Activated CD4-positive, alpha-beta T cell treated with anti-CD3 and anti-CD28 coated beads for 36 hours (primary cell): ENCODE data around the gene PTCRA. TPM values are rescaled to one million over a fixed set of nuclear protein-coding genes. Genes with fewer than 3 reads are reported as not detected.
"Not testable (repeated sequence)": the region's sequence is repeated elsewhere in the genome, so short reads cannot be mapped to it uniquely, and the experiment has no call there.

Source experiments
- ATAC-seq: fragments of 200-7000 bp; cut with Tn5 transposase; one replicate; pipeline ENCODE4 v1.10.0; 2021; ENCODE audit warnings: mild to moderate bottlenecking, moderate library complexity
- CTCF ChIA-PET: fragments of 350-600 bp; sonication (Branson Sonifier 250); formaldehyde crosslinking; loops from one replicate; lab custom pipeline; 2021; ENCODE audit warnings: antibody characterized with exemption; lab: Charles Lee
- POLR2A ChIA-PET: fragments of 350-600 bp; sonication (Branson Sonifier 250); formaldehyde crosslinking; loops from one replicate; lab custom pipeline; 2021; ENCODE audit warnings: antibody characterized with exemption, inconsistent platforms; lab: Charles Lee
- DNase-seq: peaks from one replicate; pipeline ENCODE4 v3.0.0-alpha.2; 2020
- H3K27ac Mint-ChIP-seq: one replicate; pipeline ENCODE4 v1.8.0; 2021; ENCODE audit warnings: mixed read lengths
- H3K27me3 Mint-ChIP-seq: one replicate; pipeline ENCODE4 v1.8.0; 2021; ENCODE audit warnings: mixed read lengths
- H3K36me3 Mint-ChIP-seq: one replicate; pipeline ENCODE4 v1.8.0; 2021; ENCODE audit warnings: low read depth, mixed read lengths
- H3K4me1 Mint-ChIP-seq: one replicate; pipeline ENCODE4 v1.8.0; 2021; ENCODE audit warnings: mixed read lengths
- H3K4me3 Mint-ChIP-seq: one replicate; pipeline ENCODE4 v1.8.0; 2021; ENCODE audit warnings: mild to moderate bottlenecking, moderate library complexity, mixed read lengths
- H3K9me3 Mint-ChIP-seq: one replicate; pipeline ENCODE4 v1.8.0; 2021; ENCODE audit warnings: low read depth, mixed read lengths
- intact Hi-C, 2 experiments: fragments of 100-400 bp; cut with DNase I in 1 of 2; cut with micrococcal nuclease in 1 of 2; formaldehyde crosslinking; loops; one replicate each; pipeline versions ENCODE4 v1.14.2 to v1.15.1; 2022 to 2024; cut with DNase I, micrococcal nuclease
- total RNA-seq, 2 experiments: library from RNA; stranded (reverse); gene quantifications; one replicate each; pipeline ENCODE4 v1.2.3, GENCODE V29; 2021

Gene PTCRA
- total RNA-seq, 2 experiments from 2014 or later, result not detected

DNA sequence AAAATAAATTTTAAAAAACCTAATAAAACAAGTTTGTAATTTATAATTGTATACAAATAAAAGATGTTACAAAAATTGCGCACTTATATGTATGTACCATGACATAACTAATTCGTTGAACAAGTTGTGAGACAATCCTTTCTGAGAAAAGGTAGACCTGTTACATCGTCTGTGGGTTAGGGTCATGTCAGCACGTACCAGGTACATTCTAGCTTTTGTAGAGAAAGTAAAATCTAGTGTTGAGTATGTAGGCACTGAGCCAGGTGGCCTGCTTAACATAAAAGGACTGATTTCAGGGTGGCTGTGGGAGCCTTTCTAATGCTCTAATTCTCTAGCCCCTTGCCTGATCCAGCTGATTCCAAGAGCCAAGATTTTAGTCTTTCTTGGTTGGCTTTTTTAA, 26.0 kb upstream of the PTCRA start:
- intact Hi-C loops, result loop anchor here (1.0 to 5.0 kb wide), 10 partner anchors 9 to 328 kb away; partner anchors contain the start of genes BICRAL (in 1 of the 2), CNPY3 (in 1 of the 2), KLC4 (in 1 of the 2) and MRPL2 (in 1 of the 2)
- CTCF ChIA-PET, result interaction anchor here (0.6 to 2.0 kb wide), 6 partner anchors 9 to 164 kb away, joined by 3 to 5 read pairs (median 4); partner anchors contain the start of genes PPP2R5D and TBCC
- peak; percentile 41 for DNase-seq
- H3K4me3 Mint-ChIP-seq, result peak overlapping the region; percentile 90
- no peaks in the 10 kb centered on the region for H3K9me3 Mint-ChIP-seq
- POLR2A ChIA-PET, result interaction anchor here (0.7 to 2.8 kb wide), 3 partner anchors 10 to 292 kb away, joined by 3 to 19 read pairs (median 4); partner anchors contain the start of genes CUL9 and RPL7L1
- no peaks in the 10 kb centered on the region for H3K27me3 Mint-ChIP-seq
- H3K36me3 Mint-ChIP-seq, result peaks cover 36% of the 10 kb centered on the region
- peak overlapping the region; percentile 98 for H3K27ac Mint-ChIP-seq
- peak; percentile 24 for ATAC-seq
- H3K4me1 Mint-ChIP-seq, result peaks cover 33% of the 10 kb centered on the region

DNA sequence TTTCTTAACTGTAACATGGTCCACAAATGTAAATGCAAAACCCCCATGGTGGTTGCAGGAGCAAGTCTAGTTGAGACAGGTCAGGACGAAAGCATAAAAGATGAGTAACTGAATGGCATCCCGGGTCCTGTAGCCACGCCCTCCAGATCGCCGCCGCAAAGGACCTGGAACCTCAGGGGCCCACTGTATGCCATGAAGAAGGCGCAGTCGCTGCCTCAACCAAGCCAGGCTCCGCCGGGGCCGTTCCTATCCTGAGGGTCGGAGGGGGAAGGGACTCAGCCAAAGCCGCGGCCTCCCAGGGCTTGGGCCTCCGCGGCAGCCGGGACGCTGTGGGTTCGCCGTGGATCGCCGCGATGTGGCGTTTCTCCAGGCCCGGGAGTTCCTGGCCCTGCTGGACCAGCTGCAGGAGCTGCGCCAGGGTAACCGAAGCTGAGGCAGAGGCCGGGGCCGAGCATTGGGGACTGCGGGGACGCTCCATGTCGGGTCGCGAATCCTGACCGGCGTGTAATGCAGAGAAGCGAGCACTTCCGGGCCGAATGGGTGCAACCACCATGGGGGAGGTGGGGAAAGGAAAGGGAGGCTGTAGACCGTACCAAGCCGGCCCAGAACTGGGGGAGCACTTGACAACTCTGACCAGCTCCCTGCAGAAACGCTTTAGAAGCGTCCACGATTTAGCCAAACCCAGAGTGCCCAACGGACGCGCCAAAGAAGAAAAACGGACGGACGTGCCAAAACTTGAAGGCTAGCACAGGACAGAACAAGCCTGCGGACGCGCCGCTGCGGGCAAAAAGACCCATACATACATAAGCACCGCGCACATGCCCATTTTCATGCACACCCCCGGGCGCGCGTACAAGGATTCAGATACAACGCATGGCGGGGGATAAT, 25.3 kb upstream of the PTCRA start:
- Mint-ChIP-seq H3K4me1 (peaks cover 31% of the 10 kb centered on the region), H3K9me3 (no peaks in the 10 kb centered on the region), H3K4me3 (peak overlapping the region; percentile 90), H3K27me3 (no peaks in the 10 kb centered on the region), H3K36me3 (peaks cover 33% of the 10 kb centered on the region), H3K27ac (peak overlapping the region; percentile 98)
- ATAC-seq (peak; percentile 89), DNase-seq (peak; percentile 95)
- intact Hi-C loops, result loop anchor here (1.0 to 5.0 kb wide), 10 partner anchors 9 to 328 kb away; partner anchors contain the start of genes BICRAL (in 1 of the 2), CNPY3 (in 1 of the 2), KLC4 (in 1 of the 2) and MRPL2 (in 1 of the 2)
- ChIA-PET POLR2A (interaction anchor here (0.6 to 2.8 kb wide), 5 partner anchors 11 to 291 kb away, joined by 3 to 19 read pairs (median 4); partner anchors contain the start of genes CNPY3, CUL9, RPL7L1 and TBCC), CTCF (interaction anchor here (0.6 to 2.1 kb wide), 8 partner anchors 9 to 229 kb away, joined by 3 to 10 read pairs (median 4); partner anchors contain the start of genes PPP2R5D and RPL7L1)

DNA sequence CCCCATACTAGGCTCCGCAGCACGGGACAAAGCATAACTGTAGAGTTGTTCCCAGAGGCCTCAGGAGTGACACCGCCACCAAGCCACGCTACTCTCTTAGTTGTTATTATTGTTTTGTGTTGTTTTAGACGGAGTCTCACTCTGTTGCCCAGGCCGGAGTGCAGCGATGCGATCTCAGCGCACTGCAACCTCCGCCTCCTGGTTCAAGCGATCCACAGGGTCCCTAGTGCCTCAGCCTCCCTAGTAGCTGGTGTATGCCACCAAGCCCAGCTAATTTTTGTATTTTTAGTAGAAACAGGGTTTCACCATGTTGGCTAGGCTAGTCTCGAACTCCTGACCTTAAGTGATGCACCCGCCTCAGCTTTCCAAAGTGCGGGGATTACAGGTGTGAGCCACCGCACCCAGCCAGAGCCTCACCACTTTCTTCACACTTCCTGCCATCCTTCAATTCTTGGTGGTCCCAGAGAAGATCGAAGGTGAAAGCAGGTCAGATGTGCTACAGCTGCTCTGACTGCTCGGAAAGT, 24.6 kb upstream of the PTCRA start:
- Mint-ChIP-seq H3K9me3 (no peaks in the 10 kb centered on the region), H3K36me3 (peaks cover 26% of the 10 kb centered on the region), H3K4me1 (peaks cover 24% of the 10 kb centered on the region), H3K27me3 (no peaks in the 10 kb centered on the region), H3K27ac (peak overlapping the region; percentile 98), H3K4me3 (peak overlapping the region; percentile 90)
- intact Hi-C loops, result loop anchor here in 1 of 2 experiments (5.0 kb wide), 1 partner anchor 329 kb away; the partner anchor contains the start of gene UBR2
- ChIA-PET CTCF (interaction anchor here (0.6 to 2.1 kb wide), 9 partner anchors 9 to 259 kb away, joined by 3 to 10 read pairs (median 3); partner anchors contain the start of genes PPP2R5D and RPL7L1), POLR2A (interaction anchor here (0.6 to 2.8 kb wide), 5 partner anchors 12 to 291 kb away, joined by 3 to 19 read pairs (median 4); partner anchors contain the start of genes CNPY3, CUL9, RPL7L1 and TBCC)
- peak; percentile 1 for ATAC-seq
- DNase-seq, result no peak

DNA sequence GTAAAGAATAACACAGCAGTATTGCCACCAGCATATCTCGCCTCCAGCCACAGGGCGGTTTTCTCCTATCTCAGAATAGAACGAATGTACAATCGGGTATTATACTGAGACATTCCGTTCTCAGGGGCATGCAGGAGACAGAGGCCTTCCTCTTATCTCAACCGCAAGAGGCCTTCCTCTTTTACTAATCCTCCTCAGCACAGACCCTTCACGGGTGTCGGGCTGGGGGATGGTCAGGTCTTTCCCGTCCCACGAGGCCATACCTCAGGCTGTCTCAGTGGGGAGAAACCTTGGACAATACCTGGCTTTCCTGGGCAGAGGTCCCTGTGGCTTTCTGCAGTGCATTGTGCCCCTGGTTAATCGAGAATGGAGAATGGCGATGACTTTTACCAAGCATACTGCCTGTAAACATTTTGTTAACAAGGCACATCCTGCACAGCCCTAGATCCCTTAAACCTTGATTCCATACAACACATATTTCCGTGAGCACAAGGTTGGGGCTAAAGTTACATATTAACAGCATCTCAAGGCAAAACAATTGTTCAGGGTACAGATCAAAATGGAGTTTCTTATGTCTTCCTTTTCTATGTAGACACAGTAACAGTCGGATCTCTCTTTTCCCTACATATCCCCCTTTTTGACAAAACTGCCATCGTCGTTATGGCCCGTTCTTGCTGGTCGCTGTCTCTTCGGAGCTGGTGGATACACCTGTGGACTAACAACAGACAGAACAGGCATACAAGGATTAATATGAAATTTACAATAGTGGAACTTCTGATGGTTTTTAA, 21.6 kb upstream of the PTCRA start:
- H3K27ac Mint-ChIP-seq, ATAC-seq, POLR2A ChIA-PET, H3K4me3 Mint-ChIP-seq, DNase-seq, H3K9me3 Mint-ChIP-seq, H3K27me3 Mint-ChIP-seq, H3K36me3 Mint-ChIP-seq: not testable (repeated sequence)
- CTCF ChIA-PET, result interaction anchor here (1.3 to 3.4 kb wide), 3 partner anchors 232 to 249 kb away, joined by 3 to 18 read pairs (median 6); no protein-coding TSS in a partner anchor
- peaks cover 12% of the 10 kb centered on the region for H3K4me1 Mint-ChIP-seq
- intact Hi-C loops, result loop anchor here in 1 of 2 experiments (5.0 kb wide), 1 partner anchor 332 kb away; the partner anchor contains the start of gene UBR2

DNA sequence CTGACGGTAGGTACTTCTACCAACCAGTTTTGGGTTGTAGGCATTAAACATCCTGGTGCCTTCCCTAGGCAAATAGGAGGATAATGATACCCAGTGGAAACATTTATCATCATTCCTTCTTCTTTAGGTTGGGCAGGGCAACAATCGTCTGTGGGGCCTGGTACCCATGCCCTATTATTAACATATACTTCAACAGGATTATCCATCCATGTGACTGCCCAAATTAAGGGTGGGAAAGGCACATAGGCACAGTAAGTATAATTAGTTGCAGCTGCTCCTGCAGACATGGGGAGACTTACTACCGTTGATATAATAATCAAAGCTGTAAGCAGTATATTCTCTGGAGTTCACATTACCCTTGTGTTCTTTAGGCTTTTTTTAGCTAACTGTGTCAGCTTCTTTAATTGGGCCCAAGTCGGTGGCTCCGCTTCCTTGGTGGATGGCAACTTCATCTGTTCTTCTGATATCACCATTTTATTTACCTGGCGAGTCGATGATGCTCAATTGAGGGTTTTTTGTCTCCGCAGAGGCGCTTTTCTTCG, 19.6 kb upstream of the PTCRA start:
- no peak overlapping the region for H3K4me3 Mint-ChIP-seq

DNA sequence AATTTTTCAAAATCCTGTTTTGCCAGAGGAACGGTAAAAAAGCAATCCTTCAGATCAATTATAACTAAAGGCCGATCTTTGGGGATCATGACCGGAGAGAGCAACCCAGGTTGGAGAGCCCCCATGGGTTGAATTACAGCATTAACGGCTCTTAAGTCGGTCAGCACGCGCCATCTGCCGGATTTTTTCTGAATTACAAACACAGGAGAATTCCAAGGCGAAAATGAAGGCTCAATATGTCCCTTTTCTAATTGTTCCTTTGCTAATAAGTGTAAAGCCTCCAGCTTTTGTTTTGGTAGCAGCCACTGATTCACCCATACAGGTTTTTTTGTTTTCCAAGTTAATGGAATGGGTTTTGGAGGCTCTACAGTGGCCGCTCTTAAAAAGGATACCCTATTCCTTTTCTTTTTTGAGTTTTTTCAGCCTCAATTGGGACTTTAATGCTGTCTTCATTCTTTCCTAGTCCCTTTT, 16.9 kb upstream of the PTCRA start:
- Mint-ChIP-seq H3K9me3 (no peaks in the 10 kb centered on the region), H3K36me3 (no peaks in the 10 kb centered on the region), H3K27me3 (no peaks in the 10 kb centered on the region), H3K4me3 (no peak overlapping the region), H3K27ac (no peak overlapping the region), H3K4me1 (peaks cover 9% of the 10 kb centered on the region)
- intact Hi-C loops, result loop anchor here (1.0 to 2.0 kb wide), 5 partner anchors 9 to 238 kb away; partner anchors contain the start of gene RPL7L1 (in 1 of the 2)
- ChIA-PET CTCF (interaction anchor here (0.6 to 2.2 kb wide), 10 partner anchors 9 to 587 kb away, joined by 3 to 8 read pairs (median 4); no protein-coding TSS in a partner anchor), POLR2A (no interaction called here)
- no peak for ATAC-seq
- peak; percentile 82 for DNase-seq

More for the DNA sequence above, 19.6 kb upstream of the PTCRA start:
- intact Hi-C loops, result no loop called here
- POLR2A ChIA-PET, result no interaction called here
- H3K27me3 Mint-ChIP-seq, result no peaks in the 10 kb centered on the region
- CTCF ChIA-PET, result interaction anchor here (0.7 to 3.4 kb wide), 7 partner anchors 33 to 636 kb away, joined by 3 to 18 read pairs (median 3); partner anchors contain the start of gene CNPY3
- no peak overlapping the region for H3K27ac Mint-ChIP-seq
- no peak for DNase-seq
- peaks cover 4% of the 10 kb centered on the region for H3K4me1 Mint-ChIP-seq
- H3K9me3 Mint-ChIP-seq, result no peaks in the 10 kb centered on the region
- H3K36me3 Mint-ChIP-seq, result no peaks in the 10 kb centered on the region
- ATAC-seq, result no peak

DNA sequence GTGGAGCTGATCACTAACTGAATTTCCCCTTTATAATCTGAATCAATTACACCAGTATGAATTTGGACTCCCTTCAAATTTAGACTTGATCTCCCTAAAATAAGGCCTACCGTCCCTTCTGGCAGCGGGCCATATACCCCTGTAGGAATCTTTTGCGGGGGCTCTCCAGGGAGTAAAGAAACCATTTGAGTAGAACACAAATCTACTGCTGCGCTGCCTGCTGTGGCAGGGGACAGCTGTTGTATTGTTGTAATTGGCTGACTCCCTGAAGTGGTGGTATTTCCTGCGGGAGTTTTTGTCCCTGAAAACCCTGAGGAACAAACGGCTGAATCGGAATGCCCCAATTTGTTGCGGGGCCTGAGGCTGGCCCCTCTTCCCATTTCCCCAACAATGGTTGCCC, 16.0 kb upstream of the PTCRA start:
- POLR2A ChIA-PET, result no interaction called here

DNA sequence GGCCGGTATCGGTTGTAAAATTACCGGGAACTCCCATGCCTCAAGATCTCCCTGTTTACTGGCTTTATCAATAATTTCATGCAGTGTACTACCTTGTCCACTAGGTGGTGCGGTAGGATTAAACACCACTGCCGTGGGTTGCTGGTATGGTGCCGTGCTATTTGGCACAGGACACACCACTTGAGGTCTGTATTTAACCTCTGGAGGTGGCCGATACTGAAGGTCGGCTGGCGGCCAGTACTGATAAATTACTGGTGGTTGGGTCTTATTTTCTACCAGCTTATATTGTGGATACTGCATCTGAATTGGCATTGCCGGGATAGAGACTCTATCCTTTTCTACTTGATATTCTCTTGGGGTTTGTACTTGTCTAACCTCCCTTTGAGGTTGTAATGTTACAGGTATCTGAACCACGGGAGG, 14.3 kb upstream of the PTCRA start:
- ATAC-seq (peak; percentile 93), DNase-seq (peak; percentile 77)
- H3K27ac Mint-ChIP-seq, result no peak overlapping the region
- ChIA-PET CTCF (interaction anchor here (0.7 to 3.1 kb wide), 15 partner anchors 10 to 242 kb away, joined by 3 to 21 read pairs (median 4); partner anchors contain the start of genes CNPY3 and PTCRA), POLR2A (no interaction called here)
- peak overlapping the region; percentile 7 for H3K4me3 Mint-ChIP-seq
- H3K27me3 Mint-ChIP-seq, result no peaks in the 10 kb centered on the region
- no peaks in the 10 kb centered on the region for H3K36me3 Mint-ChIP-seq
- no peaks in the 10 kb centered on the region for H3K9me3 Mint-ChIP-seq
- peaks cover 9% of the 10 kb centered on the region for H3K4me1 Mint-ChIP-seq
- intact Hi-C loops, result loop anchor here (1.0 to 10.0 kb wide), 7 partner anchors 28 to 493 kb away; partner anchors contain the start of genes CNPY3 (in 1 of the 2), CUL7 (in 1 of the 2) and RRP36 (in 1 of the 2)

More for the DNA sequence above, 16.0 kb upstream of the PTCRA start:
- no peak overlapping the region for H3K27ac Mint-ChIP-seq
- no peaks in the 10 kb centered on the region for H3K27me3 Mint-ChIP-seq
- intact Hi-C loops, result loop anchor here (1.0 to 10.0 kb wide), 9 partner anchors 10 to 495 kb away; partner anchors contain the start of genes CUL7 (in 1 of the 2), RPL7L1 (in 1 of the 2) and RRP36 (in 1 of the 2)
- DNase-seq, result no peak
- peaks cover 9% of the 10 kb centered on the region for H3K4me1 Mint-ChIP-seq
- no peak overlapping the region for H3K4me3 Mint-ChIP-seq
- H3K36me3 Mint-ChIP-seq, result no peaks in the 10 kb centered on the region
- H3K9me3 Mint-ChIP-seq, result no peaks in the 10 kb centered on the region
- CTCF ChIA-PET, result interaction anchor here (0.6 to 3.1 kb wide), 15 partner anchors 8 to 244 kb away, joined by 3 to 21 read pairs (median 3); partner anchors contain the start of genes KLHDC3 and MEA1
- no peak for ATAC-seq

DNA sequence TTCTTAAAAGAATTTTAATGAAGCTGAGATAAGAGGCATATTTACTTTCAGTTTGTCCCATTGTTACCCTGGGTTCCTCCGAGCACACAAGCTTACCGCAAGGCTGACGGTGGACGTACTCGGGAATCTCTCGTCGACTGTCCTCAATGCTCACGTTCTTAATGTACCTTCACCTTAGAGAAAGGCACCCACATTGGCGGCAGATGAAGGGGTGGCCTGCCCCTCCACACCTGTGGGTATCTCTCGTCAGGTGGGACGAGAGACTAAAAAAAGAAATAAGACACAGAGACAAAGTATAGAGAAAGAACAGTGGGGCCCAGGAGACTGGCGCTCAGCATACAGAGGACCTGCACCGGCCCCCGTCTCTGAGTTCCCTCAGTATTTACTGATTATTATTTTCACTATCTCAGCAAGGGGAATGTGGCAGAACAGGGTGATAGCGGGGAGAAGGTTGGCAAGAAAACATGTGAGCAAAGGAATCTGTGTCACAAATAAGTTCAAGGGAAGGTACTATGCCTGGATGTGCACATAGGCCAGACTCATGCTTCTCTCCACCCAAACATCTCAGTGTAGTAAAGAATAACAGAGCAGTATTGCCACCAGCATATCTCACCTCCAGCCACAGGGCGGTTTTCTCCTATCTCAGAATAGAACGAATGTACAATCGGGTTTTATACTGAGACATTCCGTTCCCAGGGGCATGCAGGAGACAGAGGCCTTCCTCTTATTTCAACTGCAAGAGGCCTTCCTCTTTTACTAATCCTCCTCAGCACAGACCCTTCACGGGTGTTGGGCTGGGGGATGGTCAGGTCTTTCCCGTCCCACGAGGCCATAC, 13.2 kb upstream of the PTCRA start:
- H3K9me3 Mint-ChIP-seq, H3K4me3 Mint-ChIP-seq, H3K27me3 Mint-ChIP-seq, H3K27ac Mint-ChIP-seq, ATAC-seq, H3K4me1 Mint-ChIP-seq, H3K36me3 Mint-ChIP-seq, POLR2A ChIA-PET, DNase-seq: not testable (repeated sequence)
- CTCF ChIA-PET, result interaction anchor here (0.5 to 3.1 kb wide), 6 partner anchors 9 to 679 kb away, joined by 3 to 21 read pairs (median 5); partner anchors contain the start of genes CNPY3 and PTCRA
- intact Hi-C loops, result loop anchor here (5.0 to 10.0 kb wide), 3 partner anchors 120 to 492 kb away; partner anchors contain the start of gene RRP36 (in 1 of the 2)
